Activated T-cell treated with anti-CD3 and anti-CD28 coated beads for 4 hours (primary cell): ENCODE results near the gene MYT1.
"Not testable (repeated sequence)": the region's sequence is repeated elsewhere in the genome, so short reads cannot be mapped to it uniquely, and the experiment has no call there.

ENCODE experiments used
- DNase-seq: peaks from one replicate; pipeline ENCODE4 v3.0.0-alpha.2; 2020

Gene MYT1

DNA sequence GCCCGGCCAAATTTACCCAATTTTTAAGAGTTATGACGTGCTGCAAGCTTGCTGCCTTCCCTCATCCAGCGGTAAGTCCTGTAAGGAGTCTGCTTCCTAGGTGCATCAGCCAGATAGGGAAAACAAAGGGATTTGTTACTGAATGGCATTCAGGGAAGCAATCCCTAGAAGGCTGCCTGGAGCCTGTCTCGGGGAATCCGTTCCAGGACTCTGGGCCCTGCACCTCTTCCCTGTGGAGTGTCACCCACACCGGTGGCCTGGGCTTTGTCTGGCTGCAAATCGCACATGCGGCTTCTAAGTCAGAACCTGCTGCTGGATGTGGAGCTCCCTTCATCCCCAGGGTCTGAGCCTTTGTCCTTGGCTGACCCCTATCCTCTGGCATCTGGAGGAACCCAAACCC, 7.0 kb downstream of the MYT1 start:
- no peak for DNase-seq

DNA sequence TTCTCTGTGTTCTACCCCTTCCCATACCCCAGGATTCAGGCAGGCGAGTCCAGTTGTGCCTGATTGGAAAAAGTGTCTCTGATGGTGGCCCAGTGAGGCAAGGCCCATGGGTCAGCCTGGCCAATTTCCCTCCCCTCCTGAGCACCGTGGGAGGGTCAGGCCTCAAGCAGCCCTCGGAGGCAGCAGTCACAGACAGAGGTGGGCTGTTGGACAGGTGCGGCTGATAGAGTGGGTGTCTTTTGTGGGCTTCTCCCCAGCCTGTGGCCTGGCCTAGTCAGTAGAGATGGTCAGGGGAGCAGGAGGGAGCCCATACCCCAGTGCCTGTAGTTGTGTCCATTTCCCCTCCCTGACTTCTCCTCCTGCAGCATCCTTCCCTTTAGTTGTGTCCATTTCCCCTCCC, 8.9 kb downstream of the MYT1 start:
- no peak for DNase-seq

DNA sequence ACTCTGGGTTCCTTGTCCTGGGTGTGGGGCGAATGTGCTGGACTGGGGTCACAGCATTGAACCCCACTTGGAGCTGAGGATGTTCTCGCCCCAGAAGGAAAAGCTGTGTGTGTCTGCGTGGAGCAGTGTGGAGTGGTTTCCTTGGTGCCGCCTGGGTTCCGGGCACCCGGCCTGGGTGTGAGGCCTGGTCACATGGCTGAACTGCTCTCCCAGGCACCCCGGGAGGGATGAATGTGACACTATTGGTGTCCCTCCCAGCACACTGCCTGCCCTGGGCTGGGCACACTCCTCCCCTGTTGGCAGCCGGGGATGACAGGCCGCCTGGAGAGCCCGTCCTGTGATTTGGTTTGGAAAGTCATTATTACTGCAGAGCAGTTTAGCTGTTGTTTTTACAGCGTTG, 12.3 kb downstream of the MYT1 start:
- no peak for DNase-seq

DNA sequence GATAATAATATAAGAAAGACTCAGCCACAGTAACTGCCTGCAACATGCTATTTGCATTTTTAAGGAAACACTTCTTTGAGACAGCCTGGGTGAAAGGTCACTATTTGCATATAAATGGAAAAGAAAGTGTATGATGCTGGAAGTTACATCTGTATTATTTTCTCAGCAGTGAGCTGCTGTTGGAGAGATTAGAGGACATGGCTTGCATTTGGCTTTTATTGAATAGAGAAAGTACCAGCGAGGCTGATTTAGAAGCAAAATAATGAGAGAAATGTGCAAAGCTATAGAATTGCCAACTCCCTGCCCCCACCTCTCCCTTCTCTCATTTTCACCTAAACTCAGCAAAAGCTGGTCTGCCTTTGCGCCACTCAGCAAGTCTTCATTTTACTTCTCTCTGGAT, 12.7 kb downstream of the MYT1 start:
- no peak for DNase-seq

DNA sequence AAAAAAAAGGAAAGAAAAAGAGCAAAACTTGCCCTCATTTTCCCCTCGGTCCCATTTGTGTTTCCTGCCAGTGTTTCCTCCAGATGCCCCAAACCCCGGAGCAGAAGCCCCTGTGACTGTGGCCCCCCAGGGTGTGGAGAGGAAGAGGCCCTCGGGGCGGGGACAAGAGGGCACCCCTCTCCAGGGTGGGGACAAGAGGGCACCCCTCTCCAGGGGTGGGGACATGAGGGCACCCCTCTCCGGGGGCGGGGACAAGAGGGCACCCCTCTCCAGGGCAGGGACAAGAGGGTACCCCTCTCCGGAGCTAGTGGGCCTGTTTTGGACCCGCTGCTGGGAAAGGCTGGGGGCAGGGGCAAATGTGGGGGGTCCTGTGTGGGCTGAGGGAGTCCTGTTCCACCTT, 13.1 kb downstream of the MYT1 start:
- no peak for DNase-seq

DNA sequence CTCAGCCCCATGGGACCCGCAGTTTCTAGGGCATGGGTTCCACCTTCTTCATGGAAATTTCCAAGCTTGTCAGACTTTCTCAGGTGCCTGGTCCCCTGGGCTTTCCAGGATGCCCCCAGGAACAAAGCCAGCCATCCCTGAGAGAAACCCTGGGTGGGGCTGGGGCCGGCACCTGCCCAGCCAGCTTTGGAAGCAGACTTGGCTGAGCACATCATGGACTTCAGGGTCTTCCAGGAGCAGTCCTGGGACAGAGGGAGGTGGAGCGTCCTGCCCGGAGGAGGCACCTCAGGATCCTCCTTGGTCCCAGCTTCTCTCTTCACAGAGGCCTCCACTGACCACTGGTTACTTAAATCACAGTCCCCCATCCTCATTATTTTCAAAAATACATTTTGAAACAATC, 13.5 kb downstream of the MYT1 start:
- no peak for DNase-seq

DNA sequence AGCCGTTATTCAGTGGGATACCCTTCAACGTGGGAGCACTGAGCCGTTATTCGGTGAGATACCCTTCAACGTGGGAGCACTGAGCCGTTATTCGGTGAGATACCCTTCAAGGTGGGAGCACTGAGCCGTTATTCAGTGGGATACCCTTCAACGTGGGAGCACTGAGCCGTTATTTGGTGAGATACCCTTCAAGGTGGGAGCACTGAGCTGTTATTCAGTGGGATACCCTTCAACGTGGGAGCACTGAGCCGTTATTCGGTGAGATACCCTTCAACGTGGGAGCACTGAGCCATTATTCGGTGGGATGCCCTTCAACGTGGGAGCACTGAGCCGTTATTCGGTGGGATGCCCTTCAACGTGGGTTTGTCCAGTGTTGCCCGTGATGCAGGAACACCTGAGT, 14.7 kb downstream of the MYT1 start:
- DNase-seq, result not testable (repeated sequence)

DNA sequence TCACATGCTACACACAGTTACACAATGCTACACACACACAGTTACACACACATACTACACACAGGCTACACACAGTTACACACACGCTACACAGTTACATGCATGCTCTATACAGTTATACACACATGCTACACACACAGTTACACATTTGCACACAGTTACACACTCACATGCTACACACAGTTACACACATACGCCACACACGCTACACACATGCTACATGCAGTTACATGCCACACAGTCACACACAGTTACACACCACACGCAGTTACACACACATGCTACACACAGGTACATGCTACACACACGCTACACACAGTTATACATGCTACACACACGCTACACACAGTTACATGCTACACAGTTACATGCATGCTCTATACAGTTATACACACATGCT, 15.6 kb downstream of the MYT1 start:
- no peak for DNase-seq

DNA sequence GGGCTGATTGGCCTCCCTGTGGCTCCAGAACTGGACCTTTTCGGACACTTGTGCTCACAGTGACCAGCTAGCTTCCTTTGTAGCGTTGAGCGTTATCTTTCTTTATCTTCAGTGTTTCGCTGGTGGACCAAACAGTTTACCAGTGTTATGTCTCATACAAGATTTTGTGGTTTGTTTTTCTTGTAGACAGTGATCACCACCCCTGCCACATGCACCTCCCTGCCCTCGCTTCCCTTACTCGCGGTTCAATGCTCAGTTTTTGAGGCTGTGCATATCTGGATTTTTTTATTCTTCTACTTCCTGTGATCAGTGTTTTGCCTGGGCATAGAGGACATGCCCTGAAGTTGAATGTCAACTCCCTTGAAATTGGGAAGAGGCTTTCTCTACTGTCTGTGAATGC, 16.4 kb downstream of the MYT1 start:
- no peak for DNase-seq

DNA sequence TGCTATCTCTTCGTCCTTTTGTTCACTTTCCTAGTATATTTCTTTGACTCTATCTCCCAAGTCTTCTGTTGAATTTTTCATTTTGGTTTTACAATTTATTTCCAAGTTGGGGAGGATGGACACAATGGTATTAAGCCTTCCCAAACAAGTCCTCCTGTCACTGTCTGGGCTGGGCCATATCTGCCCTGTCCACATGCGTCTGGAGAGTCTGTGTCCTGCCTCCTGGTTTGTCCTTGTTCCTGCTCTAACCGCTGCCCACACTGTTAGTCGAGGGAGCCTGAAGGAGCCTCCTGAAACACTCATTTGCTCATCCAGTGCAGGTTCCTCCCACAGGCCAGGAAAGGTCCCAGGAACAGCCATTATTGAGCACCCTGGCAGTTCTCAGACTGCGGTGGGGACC, 17.1 kb downstream of the MYT1 start:
- no peak for DNase-seq

DNA sequence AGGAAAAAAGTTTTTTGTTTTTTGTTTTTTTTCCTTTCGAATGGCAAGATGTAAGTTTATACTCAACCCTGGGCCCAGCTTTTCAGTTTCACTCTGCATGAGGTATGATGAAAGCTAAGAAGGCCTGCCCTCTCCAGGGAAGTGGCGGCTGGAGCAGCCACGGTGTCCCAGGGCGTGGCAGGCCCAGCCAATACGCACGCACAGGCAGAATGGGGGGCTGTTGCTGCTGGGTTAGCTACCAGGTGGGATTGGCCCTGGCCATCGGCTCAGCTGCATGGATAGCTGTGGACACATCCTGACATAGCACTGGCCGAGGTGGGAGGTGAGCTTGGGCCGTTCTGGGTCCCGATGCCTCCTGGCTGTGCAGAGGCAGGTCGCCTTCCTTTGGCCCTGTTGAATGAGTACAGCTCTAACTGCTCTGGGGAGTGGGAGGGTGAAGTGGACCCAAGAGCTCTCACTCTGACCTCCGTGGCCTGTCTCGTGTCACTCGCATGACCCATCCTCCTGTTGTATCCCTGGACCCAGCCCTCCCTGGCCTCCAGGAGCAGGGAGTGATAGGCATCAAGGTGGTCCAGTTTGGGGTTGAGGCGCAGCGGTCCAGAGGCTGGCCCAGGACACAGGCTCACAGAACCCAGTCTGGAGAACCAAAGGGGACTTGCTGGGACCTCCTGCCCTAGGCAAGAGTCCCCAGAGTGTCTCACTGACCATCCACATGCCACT, 18.1 kb downstream of the MYT1 start:
- no peak for DNase-seq

DNA sequence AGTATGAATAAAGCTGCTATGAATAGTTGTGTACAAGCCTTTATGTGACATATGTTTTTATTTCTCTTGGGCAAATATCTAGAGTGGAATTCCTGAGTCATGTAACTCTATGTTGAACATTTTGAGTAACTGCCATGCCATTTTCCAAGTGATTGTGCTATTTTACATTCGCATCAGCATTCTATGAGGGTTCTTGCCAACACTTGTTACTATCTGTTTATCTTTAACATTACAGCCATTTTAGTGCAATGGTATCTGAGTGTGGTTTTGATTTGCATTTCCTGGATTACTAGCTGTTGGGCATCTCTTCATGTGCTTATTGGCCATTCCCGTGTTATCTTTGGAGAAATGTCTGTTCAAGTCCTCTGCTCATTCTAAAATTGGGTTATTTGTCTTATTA, 19.1 kb downstream of the MYT1 start:
- no peak for DNase-seq

DNA sequence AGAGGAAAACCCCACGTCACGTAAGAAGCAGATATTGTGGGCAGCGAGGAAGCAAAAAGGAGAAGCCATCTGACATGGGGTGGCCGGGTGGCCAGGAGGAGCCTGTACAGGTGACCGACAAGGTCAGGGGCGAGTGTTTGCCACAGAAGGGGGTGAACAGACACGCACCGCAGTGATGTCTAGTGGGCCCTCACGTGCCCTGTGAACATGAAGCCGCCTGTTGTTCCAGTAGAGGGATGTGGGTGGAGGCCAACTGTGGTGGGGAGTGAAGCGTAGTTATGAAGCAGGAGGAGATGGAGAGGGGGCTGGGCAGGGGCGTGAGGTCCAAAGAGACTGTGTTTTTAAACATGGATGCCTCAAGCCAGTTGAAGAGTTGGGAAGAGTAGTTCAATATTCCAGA, 20.5 kb downstream of the MYT1 start:
- DNase-seq, result no peak

DNA sequence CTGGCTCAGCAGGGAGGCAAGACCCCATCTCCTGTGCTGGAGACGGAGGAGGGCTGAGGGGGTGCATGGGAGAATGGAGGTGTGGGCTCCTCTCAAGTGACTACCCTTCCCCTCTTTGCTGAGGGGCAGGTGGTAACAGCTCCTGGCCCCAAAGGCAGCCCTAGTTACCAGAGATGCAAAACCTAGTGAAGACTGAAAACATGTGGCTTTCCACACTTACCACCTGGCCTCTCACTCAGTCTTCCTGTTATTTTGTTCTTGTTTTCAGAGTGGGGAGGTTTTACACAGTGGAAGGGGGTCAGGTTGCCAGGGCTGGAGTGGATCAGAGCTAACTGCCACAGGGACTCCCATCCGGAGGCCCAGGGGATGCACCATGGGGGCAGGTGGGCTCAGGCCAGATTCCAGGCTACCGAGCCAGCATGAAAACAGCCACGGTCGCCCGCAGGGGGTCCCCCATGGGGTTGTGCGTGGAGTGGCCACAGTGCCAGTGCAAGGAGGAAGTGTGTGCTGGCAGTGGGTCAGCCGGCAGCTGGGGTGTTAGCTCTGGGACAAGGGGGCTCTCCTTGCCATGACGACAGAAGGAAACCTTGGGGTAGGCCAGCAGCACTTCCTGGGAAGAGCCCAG, 21.1 kb downstream of the MYT1 start:
- DNase-seq, result no peak

DNA sequence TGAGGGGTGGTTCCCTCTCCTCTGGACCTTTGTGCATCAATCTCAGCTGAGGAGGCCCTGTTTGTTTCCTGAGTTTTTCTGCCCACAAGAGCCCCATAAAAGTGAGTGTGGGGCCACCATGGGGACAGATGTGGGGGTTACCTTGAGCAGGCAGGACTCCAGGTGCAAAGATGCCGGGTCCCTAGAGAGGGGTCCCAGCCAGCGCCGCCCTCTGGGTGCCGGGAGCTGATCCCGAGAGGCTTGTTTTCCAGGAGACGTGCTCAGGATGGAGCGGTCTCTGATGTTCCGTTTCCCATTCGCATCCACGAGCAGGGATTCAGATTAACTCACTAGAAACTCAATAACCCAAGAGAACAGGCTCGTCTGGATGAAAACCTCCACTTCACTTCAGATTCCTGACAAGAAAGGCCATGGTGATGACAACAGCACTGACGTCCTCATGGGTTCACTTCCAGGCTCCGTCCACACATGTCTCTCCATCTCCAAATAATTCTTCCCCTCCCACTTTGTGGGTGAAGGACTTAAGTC, 21.9 kb downstream of the MYT1 start:
- DNase-seq, result no peak

DNA sequence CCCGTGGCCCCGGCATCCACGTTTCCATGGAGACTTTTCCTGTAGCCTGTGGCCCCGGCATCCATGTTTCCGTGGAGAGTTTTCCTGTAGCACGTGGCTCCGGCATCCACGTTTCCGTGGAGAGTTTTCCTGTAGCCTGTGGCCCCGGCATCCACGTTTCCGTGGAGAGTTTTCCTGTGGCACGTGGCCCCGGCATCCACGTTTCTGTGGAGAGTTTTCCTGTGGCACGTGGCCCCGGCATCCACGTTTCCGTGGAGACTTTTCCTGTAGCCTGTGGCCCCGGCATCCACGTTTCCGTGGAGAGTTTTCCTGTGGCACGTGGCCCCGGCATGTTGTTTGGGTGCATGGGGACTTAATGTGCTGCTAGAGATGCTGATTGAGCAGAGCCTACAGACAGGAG, 23.0 kb downstream of the MYT1 start:
- not testable (repeated sequence) for DNase-seq

DNA sequence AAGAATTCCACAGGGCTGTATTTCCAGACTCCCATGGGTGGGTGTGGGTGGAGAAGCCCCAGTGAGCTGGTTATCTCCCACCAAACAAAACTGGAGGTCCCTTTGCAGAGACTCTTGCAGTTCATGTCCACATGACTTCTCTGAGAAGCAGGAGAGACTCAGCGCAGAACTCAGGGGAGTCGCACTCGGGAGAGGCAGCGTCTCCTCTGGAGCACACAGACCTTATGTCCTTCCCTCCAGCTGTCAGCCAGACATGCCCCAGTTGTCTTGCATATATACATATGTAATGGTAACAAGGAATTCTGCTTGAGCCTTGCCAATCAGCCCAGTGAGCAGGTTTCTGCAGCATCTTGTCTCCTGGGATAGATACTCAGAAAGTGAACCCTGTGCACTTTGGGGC, 23.8 kb downstream of the MYT1 start:
- DNase-seq, result no peak

DNA sequence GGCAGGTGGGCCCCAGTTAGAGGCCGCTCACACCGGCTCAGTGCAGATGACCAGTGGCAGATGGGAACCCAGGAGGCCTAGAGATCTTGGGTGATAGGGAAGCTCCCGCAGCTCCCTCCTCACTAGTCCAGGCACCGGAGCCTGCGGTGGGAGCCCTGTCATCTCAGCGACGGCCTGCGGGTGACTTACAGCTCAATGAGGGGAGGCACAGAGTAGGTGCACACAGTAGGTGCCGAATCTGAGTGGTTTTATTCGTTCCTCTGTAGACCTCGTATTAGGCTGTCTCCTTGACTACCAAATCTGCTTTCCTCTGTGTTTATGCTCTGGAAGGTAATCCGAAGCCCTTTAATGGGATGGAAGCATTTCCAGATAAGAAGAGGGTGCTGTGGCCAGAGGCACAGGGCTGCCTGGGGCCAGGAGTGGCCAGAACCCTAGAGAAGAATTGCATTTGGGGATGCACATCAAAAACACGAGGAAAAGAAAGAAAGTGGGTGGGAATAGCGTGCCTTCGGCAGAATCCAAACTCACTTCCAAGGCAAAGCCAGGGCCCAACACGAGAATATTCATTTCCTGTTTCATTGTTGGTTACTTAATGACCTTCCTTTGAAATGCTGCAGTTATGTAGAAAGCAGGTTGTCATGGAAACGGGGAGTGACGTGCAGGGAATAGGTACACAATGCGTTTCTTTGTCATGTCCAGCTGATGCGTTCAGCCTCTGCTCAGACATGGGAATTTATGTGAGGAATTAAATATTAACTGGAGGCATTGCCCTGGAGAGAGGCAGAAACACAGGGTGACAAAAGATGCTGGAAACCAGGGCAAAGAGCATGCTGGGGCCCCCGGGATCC, 24.7 kb downstream of the MYT1 start:
- no peak for DNase-seq

DNA sequence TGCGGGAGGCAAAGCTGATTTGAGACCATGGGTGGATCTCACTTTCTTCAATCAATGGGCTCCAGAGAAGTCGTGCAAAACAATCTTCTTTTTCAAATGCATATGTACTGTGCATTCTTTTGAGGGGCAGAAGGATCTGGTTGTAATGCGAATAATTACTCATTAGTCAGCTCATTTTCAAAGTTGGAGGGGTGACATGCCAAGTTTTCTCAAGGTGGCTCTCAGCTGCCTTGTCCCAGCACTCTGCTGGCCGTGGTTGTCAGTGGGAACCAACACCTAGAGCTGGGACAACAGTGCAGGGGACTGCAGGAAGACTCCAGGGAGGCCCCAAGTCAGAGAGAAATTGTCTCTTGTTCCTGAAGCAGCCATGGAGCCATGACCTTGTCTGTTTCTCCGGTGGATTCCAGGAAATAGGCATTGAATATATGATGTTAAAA, 25.3 kb downstream of the MYT1 start:
- DNase-seq, result no peak

DNA sequence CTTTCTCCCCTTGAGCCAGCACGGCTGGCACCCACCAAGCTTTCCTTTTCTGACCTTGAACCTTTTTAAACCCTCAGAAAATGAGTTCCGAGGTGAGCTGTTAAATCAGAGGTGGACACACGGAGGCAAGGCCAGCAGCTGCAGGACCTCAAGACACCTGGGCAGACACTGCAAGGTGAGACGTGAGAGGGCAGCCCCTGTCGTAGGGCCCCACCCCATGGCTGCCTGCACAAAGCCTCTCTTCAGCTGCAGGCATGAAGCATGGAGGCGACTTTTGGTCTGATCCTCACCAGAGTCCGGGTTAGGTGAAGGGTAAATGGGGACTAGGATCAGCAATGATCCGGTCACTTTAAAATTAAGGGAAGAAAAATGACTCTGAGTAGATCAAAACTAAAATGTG, 25.7 kb downstream of the MYT1 start:
- DNase-seq, result no peak

DNA sequence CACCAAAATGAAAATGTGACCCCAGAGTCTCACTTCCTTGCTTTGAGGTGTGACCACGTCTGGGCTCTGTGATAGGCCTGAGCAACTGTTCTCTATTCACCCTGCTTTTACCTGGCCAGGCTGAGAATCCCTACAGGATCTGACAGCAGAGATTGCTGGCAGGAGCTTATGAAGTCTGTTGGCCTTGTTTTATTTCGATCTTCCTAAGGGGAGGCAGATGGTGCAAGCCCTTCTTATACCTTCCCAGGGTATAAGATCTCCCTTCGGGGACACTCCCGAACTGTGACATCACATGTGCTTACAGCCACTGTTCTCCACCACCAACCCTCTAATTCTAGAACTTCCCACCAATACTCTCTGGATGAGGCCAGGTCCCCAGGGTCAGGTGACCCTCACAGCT, 26.8 kb downstream of the MYT1 start:
- DNase-seq, result no peak

DNA sequence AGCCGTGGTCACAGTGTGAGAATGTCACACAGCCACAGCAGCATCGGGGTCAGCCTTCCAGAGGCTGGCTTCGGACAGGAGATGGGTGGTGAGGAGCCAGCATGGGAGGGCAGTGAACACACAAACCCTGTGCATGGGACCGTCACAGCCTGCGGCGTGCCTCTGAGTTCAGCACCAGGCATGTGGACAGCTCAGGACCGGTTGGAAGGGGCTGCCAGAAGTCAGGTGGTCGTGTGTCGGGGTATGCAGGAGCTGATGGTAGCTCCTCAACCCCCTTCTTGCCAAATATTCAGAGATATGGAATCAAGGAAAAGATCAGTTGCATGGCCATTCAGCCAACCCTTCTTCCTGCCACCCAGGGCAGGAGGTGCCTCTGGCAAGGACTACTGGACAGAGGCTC, 28.2 kb downstream of the MYT1 start:
- no peak for DNase-seq

DNA sequence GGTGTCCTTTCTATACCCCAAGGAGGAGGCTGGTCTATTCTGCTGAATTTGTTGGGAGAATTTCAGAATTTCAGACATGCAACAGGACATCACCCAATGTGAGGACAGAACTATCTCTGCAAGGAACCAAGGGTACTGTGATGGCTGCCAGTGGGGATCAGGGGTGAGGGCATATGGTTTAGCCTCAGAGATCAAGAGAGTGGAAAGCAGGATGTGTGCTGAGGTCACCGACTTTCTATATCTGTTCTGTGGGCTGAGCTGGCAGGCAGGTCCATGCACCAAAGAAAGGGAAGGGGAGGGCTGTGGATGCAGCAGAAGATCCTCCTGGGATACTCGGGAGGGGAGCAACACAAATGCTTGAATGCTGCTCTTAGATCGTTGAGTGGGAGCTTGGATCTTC, 28.8 kb downstream of the MYT1 start:
- no peak for DNase-seq

DNA sequence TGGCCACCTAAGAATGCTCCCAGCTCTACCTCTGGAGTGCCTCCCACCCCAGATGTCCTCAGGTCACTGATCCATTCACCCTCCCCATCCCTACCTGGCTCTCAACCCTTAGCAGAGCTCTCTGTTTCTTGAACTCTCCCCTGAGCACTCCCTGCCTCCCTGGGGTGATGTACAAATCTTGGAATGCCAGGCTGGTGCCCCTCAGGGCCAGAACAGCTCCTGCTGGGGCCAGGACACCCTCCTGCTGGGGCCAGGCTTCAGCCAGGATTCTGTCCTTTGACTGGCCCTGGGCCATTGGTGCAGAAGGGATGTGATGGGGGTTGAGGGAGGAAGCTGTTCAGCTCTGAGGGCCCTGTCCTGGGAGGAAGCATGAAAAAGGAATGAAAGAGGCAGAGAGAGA, 30.0 kb downstream of the MYT1 start:
- no peak for DNase-seq
